Right kidney (tissue), 9 donors: ENCODE data around the gene TLR2.

ENCODE experiments used
- DNase-seq: peaks from one replicate; pipeline ENCODE4 v3.0.0-alpha.2; 2016
- long read RNA-seq, 8 donors: transcript quantifications; one replicate each; lab custom pipeline, GENCODE V29; 2026

TLR2 gene
- long read RNA-seq, donor 1, full-length matches to known transcripts, result 5 of 5 reads
- long read RNA-seq, donor 1, partial matches to known transcripts, result 0 of 5 reads
- long read RNA-seq, donor 1, other reads (novel, unspliced or antisense), result 0 of 5 reads
- long read RNA-seq, donor 2, full-length matches to known transcripts, result 2 of 2 reads
- long read RNA-seq, donor 2, partial matches to known transcripts, result 0 of 2 reads
- long read RNA-seq, donor 2, other reads (novel, unspliced or antisense), result 0 of 2 reads
- long read RNA-seq, donor 3, full-length matches to known transcripts, result 4 of 4 reads
- long read RNA-seq, donor 3, partial matches to known transcripts, result 0 of 4 reads
- long read RNA-seq, donor 3, other reads (novel, unspliced or antisense), result 0 of 4 reads
- long read RNA-seq, donor 4, full-length matches to known transcripts, result 2 of 2 reads
- long read RNA-seq, donor 4, partial matches to known transcripts, result 0 of 2 reads
- long read RNA-seq, donor 4, other reads (novel, unspliced or antisense), result 0 of 2 reads
- long read RNA-seq, donor 5, full-length matches to known transcripts, result 1 of 1 reads
- long read RNA-seq, donor 5, partial matches to known transcripts, result 0 of 1 reads
- long read RNA-seq, donor 5, other reads (novel, unspliced or antisense), result 0 of 1 reads
- long read RNA-seq, donor 6, result 0 reads
- long read RNA-seq, donor 7, full-length matches to known transcripts, result 5 of 5 reads
- long read RNA-seq, donor 7, partial matches to known transcripts, result 0 of 5 reads
- long read RNA-seq, donor 7, other reads (novel, unspliced or antisense), result 0 of 5 reads
- long read RNA-seq, donor 8, partial matches to known transcripts, result 0 of 1 reads
- long read RNA-seq, donor 8, other reads (novel, unspliced or antisense), result 0 of 1 reads

- peak; percentile 77 for DNase-seq
These were observed at the start of gene TLR2 for GRCh38 chr4:153684182-153684970. TSS of gene TLR2 (plus strand) at chr4:153684280. CDS start at chr4:153702908, 18,628 bp downstream.

- no peak for DNase-seq
These were observed 49.2 kb upstream of the TLR2 start for GRCh38 chr4:153634738-153635353.

GRCh38 chr4:153635846-153636245, 48.2 kb upstream of the TLR2 start:
- DNase-seq, result no peak

- no peak for DNase-seq
These were observed 46.9 kb upstream of the TLR2 start for GRCh38 chr4:153637201-153637600.

GRCh38 chr4:153638011-153638410, 46.1 kb upstream of the TLR2 start:
- no peak for DNase-seq

GRCh38 chr4:153638999-153639398, 45.1 kb upstream of the TLR2 start:
- DNase-seq, result no peak

GRCh38 chr4:153639833-153640802, 44.0 kb upstream of the TLR2 start:
- DNase-seq, result peak; percentile 39

GRCh38 chr4:153641532-153641931, 42.5 kb upstream of the TLR2 start:
- no peak for DNase-seq

- DNase-seq, result no peak
These were observed 40.4 kb upstream of the TLR2 start for GRCh38 chr4:153643406-153644383.

GRCh38 chr4:153645183-153645582, 38.9 kb upstream of the TLR2 start:
- DNase-seq, result no peak

- DNase-seq, result no peak
These were observed 37.8 kb upstream of the TLR2 start for GRCh38 chr4:153646261-153646660.

- no peak for DNase-seq
These were observed 37.1 kb upstream of the TLR2 start for GRCh38 chr4:153646978-153647377.

- DNase-seq, result no peak
These were observed 36.1 kb upstream of the TLR2 start for GRCh38 chr4:153647975-153648374.

GRCh38 chr4:153649572-153649991, 34.5 kb upstream of the TLR2 start:
- no peak for DNase-seq

- no peak for DNase-seq
These were observed 33.0 kb upstream of the TLR2 start for GRCh38 chr4:153651116-153651515.

GRCh38 chr4:153651587-153651986, 32.5 kb upstream of the TLR2 start:
- DNase-seq, result no peak

- DNase-seq, result no peak
These were observed 31.9 kb upstream of the TLR2 start for GRCh38 chr4:153652051-153652784.

GRCh38 chr4:153655002-153655541, 29.0 kb upstream of the TLR2 start:
- DNase-seq, result no peak
